ENCODE measurements around the gene SLC22A4.

SLC22A4 gene

GRCh38 chr5:132370181-132370970 is 76.2 kb downstream of the SLC22A4 start:
- DNase-seq (ENCODE audit: low spot score) = peak; percentile 76
- H3K27ac ChIP-seq (ENCODE audit: poor library complexity, severe bottlenecking) = peak overlapping the region; percentile 100
- TF ChIP-seq CTCF (IDR thresholded peaks at IDR 0.05; ENCODE audit: poor library complexity, severe bottlenecking) = no peak
- H3K36me3 ChIP-seq (ENCODE audit: low read depth) = peaks cover 27% of the 10 kb centered on the region
- H3K4me1 ChIP-seq (ENCODE audit: insufficient read depth, poor library complexity, severe bottlenecking) = peaks cover 37% of the 10 kb centered on the region
- no peaks in the 10 kb centered on the region for H3K27me3 ChIP-seq (ENCODE audit: insufficient read depth, poor library complexity, severe bottlenecking)
- peak overlapping the region; percentile 59 for H3K4me3 ChIP-seq (ENCODE audit: severe bottlenecking)
- H3K9me3 ChIP-seq (ENCODE audit: severe bottlenecking) = no peaks in the 10 kb centered on the region
- ATAC-seq (ENCODE audit: low read depth) = no peak

DNA sequence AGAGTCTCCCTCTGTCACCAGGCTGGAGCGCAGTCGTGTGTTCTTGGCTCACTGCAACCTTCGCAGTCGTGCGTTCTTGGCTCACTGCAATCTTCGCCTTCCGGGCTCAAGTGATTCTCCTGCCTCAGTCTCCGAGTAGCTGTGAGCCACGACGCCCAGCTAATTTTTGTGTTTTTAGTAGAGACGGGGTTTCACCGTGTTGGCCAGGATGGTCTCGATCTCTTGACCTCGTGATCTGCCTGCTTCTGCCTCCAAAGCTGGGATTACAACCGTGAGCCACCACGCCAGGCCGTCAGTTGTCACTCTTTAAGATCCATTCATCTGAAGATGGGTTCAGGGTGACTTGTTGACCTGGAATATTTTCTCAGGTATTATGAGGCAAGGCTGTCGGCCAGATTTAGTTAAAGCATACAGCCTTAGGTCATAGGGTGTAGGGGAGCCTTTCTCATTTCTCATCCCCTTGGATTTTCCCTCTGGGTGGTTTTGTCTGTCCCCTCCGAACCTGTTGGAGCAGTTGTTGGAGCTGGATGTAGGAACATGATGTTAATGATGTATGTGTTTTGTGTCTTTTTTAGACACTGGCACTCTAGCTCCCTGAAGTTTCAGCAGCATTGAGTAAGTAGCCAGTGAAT is 76.9 kb downstream of the SLC22A4 start:
- H3K27me3 ChIP-seq (ENCODE audit: insufficient read depth, poor library complexity, severe bottlenecking) = no peaks in the 10 kb centered on the region
- peak overlapping the region; percentile 100 for H3K27ac ChIP-seq (ENCODE audit: poor library complexity, severe bottlenecking)
- no peaks in the 10 kb centered on the region for H3K9me3 ChIP-seq (ENCODE audit: severe bottlenecking)
- DNase-seq (ENCODE audit: low spot score) (no peak), ATAC-seq (ENCODE audit: low read depth) (no peak)
- peaks cover 30% of the 10 kb centered on the region for H3K4me1 ChIP-seq (ENCODE audit: insufficient read depth, poor library complexity, severe bottlenecking)
- no peak for TF ChIP-seq CTCF (IDR thresholded peaks at IDR 0.05; ENCODE audit: poor library complexity, severe bottlenecking)
- peaks cover 22% of the 10 kb centered on the region for H3K36me3 ChIP-seq (ENCODE audit: low read depth)
- peak overlapping the region; percentile 59 for H3K4me3 ChIP-seq (ENCODE audit: severe bottlenecking)

- peak overlapping the region; percentile 100 for H3K27ac ChIP-seq (ENCODE audit: poor library complexity, severe bottlenecking)
Measured at GRCh38 chr5:132371603-132371994, 77.4 kb downstream of the SLC22A4 start.

DNA sequence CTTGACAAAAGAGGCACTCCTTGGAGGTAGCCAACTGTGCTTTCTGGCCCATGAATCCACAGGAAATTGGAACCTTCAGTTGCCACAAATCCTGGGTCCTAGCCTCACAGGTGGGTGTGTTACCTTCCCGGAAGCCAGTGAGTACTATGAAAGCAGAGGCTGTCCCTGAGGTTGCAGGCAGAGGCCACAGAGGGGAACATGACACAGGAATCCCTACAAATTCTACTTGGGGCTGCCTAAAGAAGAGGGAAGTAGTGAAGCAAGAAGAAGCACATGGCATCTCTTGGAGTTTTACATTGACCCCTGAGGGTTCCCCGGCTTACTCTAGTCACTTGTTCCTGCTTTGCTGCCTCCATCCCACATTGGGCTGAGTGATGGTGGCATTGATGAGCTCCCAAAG is 77.9 kb downstream of the SLC22A4 start:
- H3K4me3 ChIP-seq (ENCODE audit: severe bottlenecking) = no peak overlapping the region
- peaks cover 29% of the 10 kb centered on the region for H3K4me1 ChIP-seq (ENCODE audit: insufficient read depth, poor library complexity, severe bottlenecking)
- no peaks in the 10 kb centered on the region for H3K27me3 ChIP-seq (ENCODE audit: insufficient read depth, poor library complexity, severe bottlenecking)
- ATAC-seq (ENCODE audit: low read depth) (no peak), DNase-seq (ENCODE audit: low spot score) (no peak)
- H3K36me3 ChIP-seq (ENCODE audit: low read depth) = peaks cover 14% of the 10 kb centered on the region
- H3K27ac ChIP-seq (ENCODE audit: poor library complexity, severe bottlenecking) = peak overlapping the region; percentile 100
- TF ChIP-seq CTCF (IDR thresholded peaks at IDR 0.05; ENCODE audit: poor library complexity, severe bottlenecking) = no peak
- H3K9me3 ChIP-seq (ENCODE audit: severe bottlenecking) = no peaks in the 10 kb centered on the region

More at GRCh38 chr5:132371603-132371994, 77.4 kb downstream of the SLC22A4 start:
- H3K9me3 ChIP-seq (ENCODE audit: severe bottlenecking) = no peaks in the 10 kb centered on the region
- H3K4me3 ChIP-seq (ENCODE audit: severe bottlenecking) = no peak overlapping the region
- H3K27me3 ChIP-seq (ENCODE audit: insufficient read depth, poor library complexity, severe bottlenecking) = no peaks in the 10 kb centered on the region
- peaks cover 29% of the 10 kb centered on the region for H3K4me1 ChIP-seq (ENCODE audit: insufficient read depth, poor library complexity, severe bottlenecking)
- H3K36me3 ChIP-seq (ENCODE audit: low read depth) = peaks cover 17% of the 10 kb centered on the region
- DNase-seq (ENCODE audit: low spot score) = no peak
- ATAC-seq (ENCODE audit: low read depth) = no peak
- no peak for TF ChIP-seq CTCF (IDR thresholded peaks at IDR 0.05; ENCODE audit: poor library complexity, severe bottlenecking)

- Histone ChIP-seq H3K27ac (ENCODE audit: poor library complexity, severe bottlenecking) (peak overlapping the region; percentile 100), H3K4me1 (ENCODE audit: insufficient read depth, poor library complexity, severe bottlenecking) (peaks cover 28% of the 10 kb centered on the region), H3K36me3 (ENCODE audit: low read depth) (peaks cover 14% of the 10 kb centered on the region), H3K4me3 (ENCODE audit: severe bottlenecking) (no peak overlapping the region), H3K27me3 (ENCODE audit: insufficient read depth, poor library complexity, severe bottlenecking) (no peaks in the 10 kb centered on the region), H3K9me3 (ENCODE audit: severe bottlenecking) (no peaks in the 10 kb centered on the region)
- no peak for TF ChIP-seq CTCF (IDR thresholded peaks at IDR 0.05; ENCODE audit: poor library complexity, severe bottlenecking)
- ATAC-seq (ENCODE audit: low read depth) = no peak
- DNase-seq (ENCODE audit: low spot score) = no peak
Measured at GRCh38 chr5:132372542-132372941, 78.3 kb downstream of the SLC22A4 start.

All from RWPE2 (cell line).